Right forelimb (tissue), 1 donor: Measurements from ENCODE around the gene PRKCQ.
A peak's percentile ranks its signal among the peaks of the same experiment; 100 is the strongest.
"Not testable (repeated sequence)": the region's sequence is repeated elsewhere in the genome, so short reads cannot be mapped to it uniquely, and the experiment has no call there.

Experiments used
- DNase-seq: peaks from one replicate; pipeline ENCODE4 v3.0.0-alpha.2; 2018

PRKCQ gene

DNA sequence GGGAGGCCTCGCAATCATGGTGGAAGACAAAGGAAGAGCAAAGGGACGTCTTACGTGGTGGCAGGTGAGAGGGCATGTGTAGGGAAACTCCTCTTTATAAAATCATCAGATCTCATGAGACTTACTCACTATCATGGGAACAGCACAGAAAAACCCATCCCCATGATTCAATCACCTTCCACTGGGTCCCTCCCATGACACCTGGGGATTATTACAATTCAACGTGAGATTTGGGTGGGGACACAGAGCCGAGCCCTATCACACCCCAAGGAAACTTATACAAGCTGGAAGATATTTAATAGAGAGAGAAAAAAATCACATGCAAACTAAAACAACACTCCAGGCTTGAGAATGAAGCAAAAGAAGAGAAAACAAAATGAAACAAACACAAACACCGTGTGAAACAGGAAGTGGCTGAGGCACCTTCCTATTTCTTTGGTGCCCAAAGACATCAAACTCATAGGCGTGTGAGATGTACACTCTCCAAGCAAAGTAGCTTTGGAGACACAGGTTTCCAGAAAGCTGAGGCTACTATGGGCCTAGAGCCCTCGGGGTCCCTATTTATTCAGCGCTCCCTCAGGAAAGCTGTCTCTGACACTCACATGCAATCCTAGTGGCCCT, 97.2 kb downstream of the PRKCQ start:
- no peak for DNase-seq

DNA sequence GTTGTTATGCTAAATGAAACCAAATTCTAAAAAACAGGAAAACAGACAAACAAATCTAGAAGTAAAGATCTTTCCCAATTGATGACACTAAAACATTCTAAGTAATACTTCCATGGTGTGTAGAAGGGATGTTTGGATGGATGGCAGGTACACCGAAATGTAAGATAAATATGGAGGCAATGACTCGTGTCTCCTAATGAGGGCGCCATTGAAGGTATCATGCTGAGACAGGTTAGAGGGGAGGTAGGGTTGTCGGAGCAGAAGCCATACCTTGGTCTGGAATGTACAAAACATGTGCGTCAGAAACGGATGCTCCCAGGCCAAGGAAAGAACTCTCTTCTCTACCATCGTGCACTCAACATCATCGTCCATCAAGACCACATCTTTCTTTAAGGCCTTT, 101.4 kb downstream of the PRKCQ start:
- DNase-seq, result no peak

- no peak for DNase-seq
Measured at GRCh38 chr10:6476989-6477388, 103.1 kb downstream of the PRKCQ start.

DNA sequence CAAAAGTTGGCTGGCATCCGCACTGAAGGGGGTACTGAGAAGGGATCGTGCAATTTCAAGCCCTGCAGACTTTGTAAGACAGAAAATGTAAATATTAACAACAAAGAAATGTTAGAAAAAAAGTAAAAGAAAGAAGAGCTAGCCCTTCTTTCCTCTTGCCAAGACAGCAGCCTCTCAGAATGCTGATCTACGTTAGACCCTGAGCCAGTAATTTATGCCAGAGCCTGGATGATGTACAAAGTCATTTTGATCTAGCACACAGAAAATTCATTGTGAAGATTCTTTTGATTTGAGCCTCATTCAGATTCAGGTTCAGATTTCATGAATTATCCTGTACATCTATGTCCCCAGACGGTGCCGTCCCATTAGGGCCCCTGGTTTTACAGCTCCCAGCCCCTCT, 105.2 kb downstream of the PRKCQ start:
- DNase-seq, result no peak

DNA sequence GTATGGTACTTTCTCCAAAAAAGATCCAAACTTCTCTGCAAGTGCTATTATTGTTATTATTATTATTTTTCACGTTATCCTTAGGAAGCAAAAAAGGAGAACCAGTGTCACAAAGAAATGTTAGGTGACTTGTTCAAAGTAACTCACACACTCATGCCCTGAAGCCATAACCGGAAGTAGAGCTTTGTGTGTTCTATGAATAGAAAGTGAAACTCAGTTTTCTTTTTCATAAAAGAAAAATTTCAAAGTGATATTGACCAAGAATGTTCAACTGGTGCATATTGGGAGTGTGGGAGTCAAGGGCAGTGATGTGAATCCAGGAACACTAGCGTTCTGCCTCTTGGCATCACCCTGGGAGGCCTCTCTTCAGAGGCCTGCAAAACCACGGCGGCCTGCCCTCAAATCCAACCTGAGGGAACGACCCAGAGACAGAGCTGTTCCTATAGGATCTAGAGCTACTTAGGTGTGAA, 106.1 kb downstream of the PRKCQ start:
- DNase-seq, result no peak

DNA sequence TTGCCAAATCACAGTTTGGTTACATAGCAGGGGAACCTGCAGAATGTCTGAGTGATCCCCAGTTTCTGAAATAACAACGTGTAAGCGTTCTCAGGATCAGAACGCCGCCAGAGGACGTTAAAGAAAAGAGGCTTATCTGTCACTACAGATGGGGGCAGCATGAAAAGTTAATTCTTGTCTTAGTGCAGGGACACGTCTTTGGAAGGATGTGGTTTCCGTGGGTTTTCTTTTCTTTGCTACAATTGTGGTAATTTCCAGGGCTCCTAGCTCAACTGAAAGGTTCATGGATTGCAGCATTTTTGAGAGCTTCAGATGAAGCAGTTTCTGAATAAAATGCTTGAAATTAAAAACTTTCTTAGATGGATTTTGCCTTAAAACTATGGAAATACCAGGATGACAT, 106.6 kb downstream of the PRKCQ start:
- no peak for DNase-seq

GRCh38 chr10:6472710-6473005, 107.4 kb downstream of the PRKCQ start:
- DNase-seq, result not testable (repeated sequence)

GRCh38 chr10:6470894-6471618, 109.0 kb downstream of the PRKCQ start:
- DNase-seq, result no peak

GRCh38 chr10:6469661-6470060, 110.4 kb downstream of the PRKCQ start:
- no peak for DNase-seq

GRCh38 chr10:6465854-6466601, 114.0 kb downstream of the PRKCQ start:
- DNase-seq, result no peak

GRCh38 chr10:6465437-6465836, 114.6 kb downstream of the PRKCQ start:
- DNase-seq, result no peak

DNA sequence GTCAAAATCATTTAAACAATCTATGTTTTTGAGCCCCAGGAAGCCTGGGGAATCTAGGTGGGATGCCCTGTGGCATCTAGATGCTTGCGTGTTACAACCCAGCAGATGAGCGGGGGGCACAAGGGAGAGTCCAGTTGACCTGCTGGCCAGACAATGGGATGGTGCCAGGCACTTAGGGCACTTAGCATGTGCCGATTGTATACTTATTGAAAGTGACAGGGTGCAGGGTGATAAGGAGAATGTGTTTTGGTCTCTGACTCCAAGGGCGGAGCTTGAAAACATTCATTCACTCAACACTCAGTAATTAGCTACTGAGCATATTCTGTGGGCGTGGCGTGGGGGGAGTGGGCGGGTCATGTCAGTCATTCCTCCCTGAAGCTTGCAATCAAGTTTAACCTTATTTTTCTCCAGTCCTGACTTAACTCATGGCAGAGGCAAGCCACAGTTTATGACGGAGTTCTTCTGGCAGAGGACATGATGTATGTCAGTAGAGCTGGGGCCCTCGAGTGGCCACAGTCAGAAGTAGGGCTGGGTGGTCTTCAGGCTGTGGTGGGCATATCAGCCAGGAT, 115.1 kb downstream of the PRKCQ start:
- DNase-seq, result no peak

GRCh38 chr10:6463366-6463765, 116.7 kb downstream of the PRKCQ start:
- DNase-seq, result no peak

GRCh38 chr10:6461961-6462360, 118.1 kb downstream of the PRKCQ start:
- DNase-seq, result no peak

- DNase-seq, result no peak
Measured at GRCh38 chr10:6460861-6461409, 119.1 kb downstream of the PRKCQ start.

- no peak for DNase-seq
Measured at GRCh38 chr10:6458814-6459213, 121.3 kb downstream of the PRKCQ start.

- DNase-seq, result no peak
Measured at GRCh38 chr10:6457376-6457775, 122.7 kb downstream of the PRKCQ start.

DNA sequence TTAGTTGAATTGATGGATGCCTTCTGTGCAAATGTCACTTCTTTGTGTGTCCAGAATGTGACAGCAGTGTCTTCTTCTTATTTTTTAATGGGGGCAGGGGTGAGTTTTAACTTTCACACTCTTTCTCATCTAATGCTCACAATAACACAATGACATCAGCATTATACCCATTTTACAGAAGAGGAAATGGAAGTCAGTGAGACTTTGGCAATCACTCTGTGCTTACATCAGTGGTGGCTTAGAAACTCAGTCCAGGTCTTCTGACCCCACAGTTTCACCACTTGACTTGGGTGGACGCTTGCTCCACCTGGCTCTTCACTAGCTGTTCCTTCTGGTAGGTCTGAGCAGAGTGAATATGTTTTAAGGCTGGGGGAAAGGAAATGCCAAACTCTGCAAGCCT, 124.0 kb downstream of the PRKCQ start:
- DNase-seq, result no peak

- no peak for DNase-seq
Measured at GRCh38 chr10:6455592-6455991, 124.5 kb downstream of the PRKCQ start.

GRCh38 chr10:6446711-6447110, 133.4 kb downstream of the PRKCQ start:
- no peak for DNase-seq

GRCh38 chr10:6445671-6446316, 134.3 kb downstream of the PRKCQ start:
- peak; percentile 53 for DNase-seq

DNA sequence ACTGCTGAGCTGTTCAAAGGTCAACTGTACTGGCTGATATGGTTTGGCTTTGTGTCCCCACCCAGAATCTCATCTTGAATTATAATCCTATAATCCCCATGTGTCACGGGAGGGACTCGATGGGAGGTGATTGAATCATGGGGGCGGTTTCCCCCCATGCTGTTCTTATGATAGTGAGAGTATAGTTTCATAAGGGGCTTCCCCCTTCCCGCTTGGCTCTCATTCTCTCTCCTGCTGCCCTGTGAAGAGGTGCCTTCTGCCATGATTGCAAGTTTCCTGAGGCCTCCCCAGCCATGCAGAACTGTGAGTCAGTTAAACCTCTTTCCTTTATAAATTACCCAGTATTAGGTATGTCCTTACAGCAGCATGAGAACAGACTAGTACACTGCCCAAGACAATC, 140.2 kb downstream of the PRKCQ start:
- not testable (repeated sequence) for DNase-seq

DNA sequence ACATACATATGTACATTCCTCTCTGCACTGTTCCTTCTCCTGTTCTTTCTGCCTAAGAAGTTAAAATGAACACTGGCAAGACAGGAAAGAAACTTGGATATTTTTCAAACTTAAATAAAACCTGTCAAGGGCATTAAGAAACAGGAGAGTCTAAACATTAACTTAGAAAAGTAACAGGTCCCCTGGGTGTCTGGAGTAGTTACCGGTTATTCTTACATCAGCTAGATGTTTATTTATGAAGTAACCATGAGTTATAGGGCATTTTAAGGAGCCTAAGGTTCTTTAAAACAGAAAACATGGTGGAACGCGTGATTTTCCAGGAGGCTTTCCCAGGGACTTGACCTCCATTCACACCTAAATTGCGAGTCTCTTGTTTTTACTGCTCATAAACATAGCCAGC, 148.2 kb downstream of the PRKCQ start:
- no peak for DNase-seq
